Osteoblast (primary cell): ENCODE measurements around the gene LRRC74A. TPM values are rescaled to one million over a fixed set of nuclear protein-coding genes. Genes with fewer than 3 reads are reported as not detected.

ENCODE experiments used
- DNase-seq: peaks from one replicate; pipeline ENCODE4 v3.0.0; 2011; ENCODE audit warnings: low spot score, mixed read lengths; ENCODE audit not compliant: insufficient read length; ENCODE audit errors: missing footprints
- H2AFZ ChIP-seq: 2 replicates; pipeline ENCODE4 v1.6.0; 2011; ENCODE audit warnings: mild to moderate bottlenecking, low read length
- H3K27ac ChIP-seq: 2 replicates; pipeline ENCODE4 v1.5.1; 2011; ENCODE audit warnings: mild to moderate bottlenecking, low read depth, low read length, moderate library complexity
- H3K27me3 ChIP-seq: 2 replicates; pipeline ENCODE4 v1.6.0; 2012; ENCODE audit warnings: mild to moderate bottlenecking, control low read depth, inconsistent platforms, low read length, moderate library complexity; ENCODE audit not compliant: insufficient read depth
- H3K36me3 ChIP-seq: 2 replicates; pipeline ENCODE4 v1.5.1; 2011; ENCODE audit warnings: mild to moderate bottlenecking, low read length, control low read depth, moderate library complexity; ENCODE audit not compliant: insufficient read depth
- H3K4me1 ChIP-seq: 2 replicates; pipeline ENCODE4 v1.5.1; 2011; ENCODE audit warnings: mild to moderate bottlenecking, low read length, control low read depth, moderate library complexity; ENCODE audit not compliant: insufficient read depth
- H3K4me2 ChIP-seq: 2 replicates; pipeline ENCODE4 v1.6.0; 2011; ENCODE audit warnings: mild to moderate bottlenecking, low read length; ENCODE audit not compliant: insufficient read depth
- H3K4me3 ChIP-seq: fragments of 200-600 bp; sonication (generic); 3 replicates; pipeline ENCODE4 v1.5.1; 2012; ENCODE audit warnings: mild to moderate bottlenecking, low read length, inconsistent platforms; ENCODE audit not compliant: insufficient read depth
- H3K79me2 ChIP-seq: 2 replicates; pipeline ENCODE4 v1.6.0; 2012; ENCODE audit warnings: mild to moderate bottlenecking, low read length, control low read depth, inconsistent platforms; ENCODE audit not compliant: insufficient read depth
- H3K9me3 ChIP-seq: 2 replicates; pipeline ENCODE4 v1.5.1; 2011; ENCODE audit warnings: low read depth, low read length, control low read depth
- H4K20me1 ChIP-seq: 2 replicates; pipeline ENCODE4 v1.6.0; 2012; ENCODE audit warnings: mild to moderate bottlenecking, low read length, control low read depth; ENCODE audit not compliant: insufficient read depth
- total RNA-seq: library from RNA; depleted of rRNA; stranded (reverse); fragments of >200 nt; gene quantifications from 2 replicates; pipeline ENCODE4 v1.2.3, GENCODE V29; 2012
- TF ChIP-seq, protein P1 (sequence below): IDR thresholded peaks from 2 replicates; pipeline ENCODE4 v1.5.1; 2011; ENCODE audit warnings: mild to moderate bottlenecking, low read depth, low read length, moderate library complexity; ENCODE audit errors: extremely low read depth

LRRC74A gene
- total RNA-seq, 1 donor = not detected

DNA sequence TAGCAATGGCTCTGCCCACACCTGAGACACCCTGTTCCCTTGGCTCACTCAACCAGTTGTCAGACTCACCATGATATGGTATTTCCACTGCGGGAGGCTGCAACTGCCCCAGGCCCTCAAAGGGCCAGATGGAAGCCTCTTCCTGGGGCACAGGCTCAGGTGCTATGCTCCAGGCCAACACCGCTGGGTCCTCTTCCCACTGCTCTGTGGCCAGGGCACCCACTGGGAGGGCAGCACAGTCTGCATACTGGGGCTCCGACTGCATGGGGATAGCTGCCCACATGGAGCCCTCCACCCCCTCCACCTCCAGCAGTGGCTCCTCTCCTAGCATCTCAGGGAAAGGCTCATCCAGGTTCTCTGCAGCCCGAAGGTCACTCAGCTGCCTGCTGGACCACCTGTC is 17.2 kb upstream of the LRRC74A start:
- peaks cover 20% of the 10 kb centered on the region for H3K36me3 ChIP-seq
- H3K4me1 ChIP-seq = peaks cover 12% of the 10 kb centered on the region
- no peaks in the 10 kb centered on the region for H3K27me3 ChIP-seq
- H3K79me2 ChIP-seq = peaks cover 5% of the 10 kb centered on the region
- TF ChIP-seq, protein P1, sequence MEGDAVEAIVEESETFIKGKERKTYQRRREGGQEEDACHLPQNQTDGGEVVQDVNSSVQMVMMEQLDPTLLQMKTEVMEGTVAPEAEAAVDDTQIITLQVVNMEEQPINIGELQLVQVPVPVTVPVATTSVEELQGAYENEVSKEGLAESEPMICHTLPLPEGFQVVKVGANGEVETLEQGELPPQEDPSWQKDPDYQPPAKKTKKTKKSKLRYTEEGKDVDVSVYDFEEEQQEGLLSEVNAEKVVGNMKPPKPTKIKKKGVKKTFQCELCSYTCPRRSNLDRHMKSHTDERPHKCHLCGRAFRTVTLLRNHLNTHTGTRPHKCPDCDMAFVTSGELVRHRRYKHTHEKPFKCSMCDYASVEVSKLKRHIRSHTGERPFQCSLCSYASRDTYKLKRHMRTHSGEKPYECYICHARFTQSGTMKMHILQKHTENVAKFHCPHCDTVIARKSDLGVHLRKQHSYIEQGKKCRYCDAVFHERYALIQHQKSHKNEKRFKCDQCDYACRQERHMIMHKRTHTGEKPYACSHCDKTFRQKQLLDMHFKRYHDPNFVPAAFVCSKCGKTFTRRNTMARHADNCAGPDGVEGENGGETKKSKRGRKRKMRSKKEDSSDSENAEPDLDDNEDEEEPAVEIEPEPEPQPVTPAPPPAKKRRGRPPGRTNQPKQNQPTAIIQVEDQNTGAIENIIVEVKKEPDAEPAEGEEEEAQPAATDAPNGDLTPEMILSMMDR = no peak
- no peak for DNase-seq
- H3K4me3 ChIP-seq = no peak overlapping the region
- no peak overlapping the region for H2AFZ ChIP-seq
- H3K9me3 ChIP-seq = no peaks in the 10 kb centered on the region
- H3K27ac ChIP-seq = no peak overlapping the region
- peaks cover 3% of the 10 kb centered on the region for H4K20me1 ChIP-seq
- H3K4me2 ChIP-seq = no peak overlapping the region

DNA sequence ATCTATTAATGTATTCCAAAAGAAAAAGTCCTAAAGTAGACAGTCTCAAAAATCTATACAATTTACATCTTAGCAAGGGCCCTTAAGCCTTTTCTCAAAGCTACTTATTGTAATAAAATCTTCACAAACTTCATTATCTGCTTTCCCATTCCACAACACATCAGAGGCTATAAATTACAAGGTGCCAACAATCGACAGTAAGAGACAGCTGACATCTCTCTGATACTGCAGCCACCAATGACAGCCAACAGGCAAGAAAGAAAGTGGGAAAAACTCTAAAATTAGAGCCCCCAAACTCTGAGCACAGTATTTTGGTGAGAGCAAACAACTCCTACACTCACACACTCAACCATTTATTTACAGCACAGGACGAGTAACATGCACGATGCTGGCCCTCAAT is 15.7 kb upstream of the LRRC74A start:
- H3K4me2 ChIP-seq = peak overlapping the region; percentile 99
- no peak overlapping the region for H3K27ac ChIP-seq
- H3K9me3 ChIP-seq = no peaks in the 10 kb centered on the region
- peaks cover 12% of the 10 kb centered on the region for H3K4me1 ChIP-seq
- no peak overlapping the region for H2AFZ ChIP-seq
- H3K79me2 ChIP-seq = peaks cover 5% of the 10 kb centered on the region
- peak overlapping the region; percentile 86 for H3K4me3 ChIP-seq
- peaks cover 3% of the 10 kb centered on the region for H4K20me1 ChIP-seq
- TF ChIP-seq, protein P1 = no peak
- H3K36me3 ChIP-seq = peaks cover 15% of the 10 kb centered on the region
- no peaks in the 10 kb centered on the region for H3K27me3 ChIP-seq
- no peak for DNase-seq

DNA sequence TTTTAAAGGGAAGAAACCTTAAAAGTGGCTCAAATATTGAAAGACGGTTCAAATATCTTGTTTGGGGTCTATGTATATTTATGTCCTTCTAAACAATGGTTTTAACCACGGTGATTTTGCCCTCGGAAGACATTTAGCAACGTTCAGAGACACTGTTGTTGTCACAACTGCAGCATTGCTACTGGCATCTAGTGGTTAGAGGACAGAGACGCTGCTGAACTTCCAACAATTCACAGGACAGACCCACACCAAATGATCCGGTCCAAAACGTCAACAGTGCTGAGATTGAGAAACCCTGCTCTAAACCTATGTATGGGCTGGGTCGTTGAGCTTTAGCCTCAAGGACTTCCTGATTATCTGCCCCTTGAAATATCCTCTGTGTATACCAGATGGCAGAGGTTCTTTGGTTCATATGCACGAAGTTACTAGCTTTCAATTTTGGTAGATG is 15.2 kb upstream of the LRRC74A start:
- no peaks in the 10 kb centered on the region for H3K9me3 ChIP-seq
- H3K4me1 ChIP-seq = peaks cover 12% of the 10 kb centered on the region
- H4K20me1 ChIP-seq = peaks cover 3% of the 10 kb centered on the region
- H3K79me2 ChIP-seq = peaks cover 5% of the 10 kb centered on the region
- TF ChIP-seq, protein P1 = peak; percentile 59
- H3K27ac ChIP-seq = no peak overlapping the region
- peak overlapping the region; percentile 86 for H3K4me3 ChIP-seq
- DNase-seq = no peak
- H3K36me3 ChIP-seq = peaks cover 15% of the 10 kb centered on the region
- peak overlapping the region; percentile 90 for H2AFZ ChIP-seq
- H3K4me2 ChIP-seq = peak overlapping the region; percentile 99
- peaks cover 2% of the 10 kb centered on the region for H3K27me3 ChIP-seq

DNA sequence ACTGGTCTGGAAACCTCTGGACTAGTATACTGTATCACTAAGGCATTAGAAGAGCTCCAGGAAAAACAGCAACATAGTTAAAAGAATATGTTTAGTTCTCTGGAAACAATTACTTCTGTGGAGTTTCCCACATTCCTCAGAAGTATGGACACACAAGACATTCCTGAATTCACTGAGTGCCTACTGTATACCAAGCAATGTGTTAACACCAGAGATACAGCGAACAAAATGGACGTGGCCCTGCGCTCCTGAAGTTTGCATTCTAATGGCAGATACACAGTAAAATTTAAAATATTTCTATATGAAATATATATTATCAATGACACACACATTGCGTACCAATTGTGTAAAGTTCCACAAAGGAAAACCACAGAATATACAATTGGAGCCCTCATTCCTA is 14.6 kb upstream of the LRRC74A start:
- TF ChIP-seq, protein P1 = no peak
- Histone ChIP-seq H3K79me2 (peaks cover 5% of the 10 kb centered on the region), H3K4me3 (peak overlapping the region; percentile 86), H3K4me2 (peak overlapping the region; percentile 99), H3K27me3 (peaks cover 4% of the 10 kb centered on the region), H4K20me1 (peaks cover 3% of the 10 kb centered on the region), H3K4me1 (peaks cover 12% of the 10 kb centered on the region), H2AFZ (peak overlapping the region; percentile 87), H3K36me3 (peaks cover 12% of the 10 kb centered on the region), H3K9me3 (no peaks in the 10 kb centered on the region), H3K27ac (no peak overlapping the region)
- no peak for DNase-seq
